SU-DHL-6 (cell line): ENCODE results near the gene SLC1A3.

Source experiments
- CTCF ChIP-seq: fragments of 200-600 bp; sonication (generic); IDR thresholded peaks from one replicate; pipeline ENCODE4 v1.5.1; 2017; ENCODE audit warnings: antibody characterized with exemption, mild to moderate bottlenecking, low read length, moderate library complexity; ENCODE audit not compliant: insufficient read depth, poor library complexity, severe bottlenecking
- EZH2phosphoT487 ChIP-seq: fragments of 200-600 bp; sonication (generic), shearing (Covaris generic); conservative IDR thresholded peaks from 2 replicates; pipeline ENCODE4 v1.6.1; 2018; ENCODE audit warnings: mild to moderate bottlenecking, antibody characterized with exemption, low read length, moderate library complexity, mixed read lengths

DNA sequence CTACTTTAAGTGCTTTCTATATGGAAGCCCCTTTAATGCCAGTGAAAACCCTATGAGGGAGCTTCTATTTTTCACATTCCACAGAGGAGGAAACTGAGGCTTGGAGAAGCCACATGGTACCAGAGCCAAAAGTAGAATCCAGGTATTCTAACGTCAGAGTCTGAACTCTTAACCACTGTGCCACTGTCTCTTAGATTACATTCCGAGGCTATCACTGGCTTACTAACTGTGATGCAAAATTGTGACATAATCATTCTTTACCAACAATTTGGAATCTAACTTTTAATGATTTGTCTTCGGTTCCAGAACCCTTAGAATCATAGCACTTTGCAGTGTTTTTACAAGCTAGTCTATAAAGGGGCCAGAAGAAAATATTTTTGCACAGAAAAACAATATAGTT is 59.2 kb downstream of the SLC1A3 start:
- TF ChIP-seq CTCF (no peak), EZH2phosphoT487 (no peak)
